NCI-H1694 treated with DMSO at 0.1 percent for 48 hours (cell line): ENCODE measurements around the gene CACNA2D2.
A peak's percentile ranks its signal among the peaks of the same experiment; 100 is the strongest.

ENCODE experiments used
- DNase-seq: peaks from one replicate; lab custom pipeline; 2025; lab: John Stamatoyannopoulos, UW

CACNA2D2 gene

GRCh38 chr3:50393061-50393460 lies 110.4 kb downstream of the CACNA2D2 start:
- DNase-seq, result no peak

DNA sequence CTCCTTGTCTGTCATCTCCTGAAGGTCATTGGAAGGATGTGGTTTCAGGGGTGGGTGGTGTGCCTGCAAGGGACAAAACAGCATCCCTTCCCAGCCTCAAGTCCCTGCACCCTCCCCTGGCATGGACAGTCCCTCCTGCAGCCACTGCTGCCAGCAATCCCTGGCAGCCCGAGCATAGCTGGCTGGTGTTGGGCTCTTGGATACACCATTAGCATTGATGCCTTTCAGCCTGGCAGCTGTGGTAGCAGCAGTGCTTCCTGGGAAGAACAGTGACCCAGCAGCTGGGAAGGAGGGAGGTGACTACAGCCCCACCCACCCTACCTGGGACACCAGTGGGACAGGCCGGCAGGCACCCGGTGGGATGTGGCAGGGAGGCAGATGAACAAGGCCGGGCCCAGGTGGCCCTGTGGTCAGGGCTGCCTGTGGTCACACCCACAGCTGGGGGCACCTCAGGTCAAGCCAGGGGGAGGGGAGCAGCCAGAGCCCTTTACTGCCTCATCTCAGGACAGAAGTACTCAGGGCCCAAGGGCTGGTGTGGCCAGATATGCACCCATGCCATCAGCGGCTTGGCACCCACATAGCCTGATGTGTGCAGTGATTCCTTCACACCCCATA lies 111.2 kb downstream of the CACNA2D2 start:
- no peak for DNase-seq

DNA sequence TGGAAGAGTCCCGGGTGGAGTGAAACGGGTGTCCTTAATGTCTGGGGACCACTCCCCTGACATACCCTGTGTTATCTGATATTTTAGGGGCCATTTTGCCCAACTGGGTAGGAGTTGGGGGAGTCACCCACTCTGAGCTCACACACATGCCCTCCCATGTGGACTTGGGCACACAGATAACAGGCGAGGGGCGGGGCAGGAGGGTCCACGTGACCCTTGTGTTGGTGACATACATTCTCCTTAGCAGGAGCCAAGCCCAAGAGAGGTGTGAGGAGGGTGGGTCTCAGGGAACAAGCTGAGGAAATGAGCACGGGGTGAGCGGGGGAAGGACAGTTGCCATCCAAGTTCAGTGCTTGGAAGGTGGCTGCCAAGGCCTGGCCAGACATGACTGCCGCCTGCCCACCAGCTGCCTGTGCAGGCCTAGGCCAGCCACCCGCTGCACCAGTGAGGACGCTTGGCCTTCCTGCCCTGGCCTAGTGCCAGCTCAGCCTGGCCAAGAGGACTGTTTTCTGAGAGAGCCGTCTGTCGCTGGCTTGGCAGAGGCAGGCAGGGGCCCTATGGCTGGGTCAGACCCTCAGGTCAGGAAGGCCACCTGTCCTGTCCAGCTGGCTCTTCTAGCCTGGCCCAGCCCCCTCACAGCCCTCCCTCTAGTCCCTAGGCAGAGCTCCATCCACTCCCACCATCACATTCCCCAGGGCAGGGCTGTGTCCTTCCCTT lies 112.8 kb downstream of the CACNA2D2 start:
- DNase-seq, result no peak

DNA sequence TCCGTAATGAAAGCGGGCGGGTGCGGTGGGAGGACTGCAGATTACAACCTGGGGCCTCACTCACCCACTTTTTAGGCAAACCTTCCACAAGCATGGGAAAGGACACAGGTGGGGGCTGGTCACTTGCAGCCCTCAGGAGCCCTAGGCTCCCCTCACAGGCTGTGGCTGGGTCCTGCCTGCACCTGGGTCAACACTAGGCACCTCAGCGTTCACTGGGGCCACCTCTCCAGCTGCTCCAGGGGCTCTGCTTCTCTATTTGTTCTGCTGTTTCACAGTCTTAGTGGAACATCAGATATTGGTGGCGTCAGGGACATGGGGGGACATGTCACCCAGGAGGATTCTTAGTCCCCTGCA lies 114.0 kb downstream of the CACNA2D2 start:
- no peak for DNase-seq

DNA sequence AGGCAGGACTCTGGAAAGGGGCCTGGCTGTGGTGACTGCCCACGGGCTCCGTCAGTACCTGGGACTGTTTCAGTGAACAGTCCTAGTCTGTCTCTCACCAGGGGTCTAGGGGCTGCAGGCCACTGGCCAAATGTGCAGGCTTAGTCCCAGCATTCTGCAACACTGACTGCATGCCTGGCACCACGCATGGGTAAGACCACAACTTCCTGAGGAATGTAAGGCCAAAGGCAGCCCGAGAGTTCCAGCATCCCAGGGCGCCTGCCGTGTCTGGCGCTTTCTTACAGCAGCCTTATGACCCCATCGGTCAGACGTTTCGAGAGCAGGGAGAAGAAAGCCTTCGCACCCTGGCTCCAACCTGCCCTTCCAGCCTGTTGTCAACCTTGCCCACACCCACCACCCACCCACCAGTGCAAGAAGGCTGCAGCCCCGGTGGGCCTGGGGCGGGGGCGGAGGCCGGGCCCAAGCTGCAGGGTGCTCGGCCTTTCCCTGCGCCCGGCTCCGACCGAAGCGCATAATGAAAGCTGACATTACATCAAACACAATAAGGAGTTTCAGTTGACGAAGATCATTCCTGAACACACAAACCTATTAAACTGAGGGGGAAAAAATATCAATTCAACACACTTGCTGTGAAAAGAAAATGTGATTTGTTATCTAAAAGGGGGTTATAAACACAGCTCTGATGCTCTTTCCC lies 114.6 kb downstream of the CACNA2D2 start:
- no peak for DNase-seq

DNA sequence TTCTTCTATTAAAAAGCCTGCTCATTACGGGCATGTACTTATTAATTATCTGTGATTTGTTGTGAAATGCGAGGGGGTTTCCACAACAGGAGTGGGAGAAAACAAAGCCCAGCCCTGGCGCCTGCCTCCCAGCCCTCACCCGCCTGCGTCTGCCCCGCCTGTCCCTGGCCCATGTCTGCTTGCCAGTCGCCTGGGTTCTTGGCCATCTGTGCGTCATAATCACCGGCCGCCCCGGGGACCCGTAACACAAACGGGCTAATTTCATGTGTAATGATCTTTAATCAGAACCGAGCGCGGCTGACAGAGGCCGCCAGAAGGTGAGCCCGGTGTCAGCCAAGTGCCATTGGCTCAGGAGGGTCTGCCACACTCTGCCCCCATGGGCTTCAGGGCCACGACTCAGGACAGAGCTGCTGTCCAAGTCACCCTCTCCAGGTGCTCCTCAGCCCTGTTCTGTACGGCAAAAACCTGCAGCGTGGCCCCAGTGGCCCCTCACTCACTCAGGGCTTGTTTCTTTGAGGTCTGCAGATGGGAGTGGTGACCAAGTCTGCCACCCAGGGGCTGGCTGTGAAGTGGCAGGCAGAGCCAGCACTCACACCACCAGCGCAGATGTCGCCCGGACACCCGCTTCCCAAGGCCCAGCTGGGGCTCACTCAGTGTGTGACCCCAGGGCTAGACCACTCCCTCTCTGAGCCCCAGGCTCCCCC lies 115.3 kb downstream of the CACNA2D2 start:
- DNase-seq, result no peak

GRCh38 chr3:50385754-50386153 lies 117.7 kb downstream of the CACNA2D2 start:
- no peak for DNase-seq

- DNase-seq, result no peak
These were observed 119.7 kb downstream of the CACNA2D2 start for GRCh38 chr3:50383750-50384149.

- DNase-seq, result no peak
These were observed 120.7 kb downstream of the CACNA2D2 start for GRCh38 chr3:50382722-50383121.

DNA sequence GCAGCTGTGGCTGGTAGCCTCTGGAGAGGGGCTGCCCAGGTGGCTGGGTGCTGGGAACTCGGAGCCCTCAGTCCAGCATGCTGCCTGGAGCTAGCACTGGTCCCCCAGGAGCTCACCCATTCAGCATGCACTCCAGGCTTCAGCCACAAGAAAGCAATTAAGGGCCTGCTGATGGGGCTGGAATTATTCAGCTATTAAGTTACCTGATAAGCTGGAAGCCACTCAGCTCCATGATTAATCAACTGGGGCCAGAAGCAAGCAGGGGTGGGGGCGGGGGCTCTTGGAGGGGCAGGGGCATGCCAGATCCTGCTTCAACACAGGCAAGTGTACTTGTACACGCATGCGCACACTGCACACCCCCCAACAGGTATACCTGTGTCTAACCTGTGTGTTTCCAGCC lies 122.1 kb downstream of the CACNA2D2 start:
- no peak for DNase-seq

GRCh38 chr3:50380405-50381085 lies 122.9 kb downstream of the CACNA2D2 start:
- DNase-seq, result no peak

DNA sequence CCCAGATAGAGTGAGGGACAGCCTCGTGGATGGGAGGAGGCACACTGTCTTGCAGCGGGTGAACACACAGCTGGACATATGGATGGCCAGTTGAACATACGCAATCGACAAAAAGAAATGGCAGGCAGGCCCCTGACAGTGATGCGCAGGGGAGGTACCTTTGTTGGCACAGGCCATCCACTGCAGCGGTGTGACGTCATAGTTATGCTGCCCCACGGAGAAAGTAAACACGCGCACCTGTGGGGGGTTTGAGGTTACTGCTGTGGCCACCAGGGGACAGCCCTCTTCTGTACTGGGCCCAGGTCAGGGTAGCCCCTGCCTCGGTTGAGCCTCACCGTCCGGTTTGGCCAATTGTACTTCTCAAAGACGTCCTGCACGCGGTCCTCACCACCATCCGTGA lies 124.7 kb downstream of the CACNA2D2 start:
- DNase-seq, result no peak

GRCh38 chr3:50378024-50378423 lies 125.4 kb downstream of the CACNA2D2 start:
- no peak for DNase-seq

GRCh38 chr3:50375258-50375931 lies 128.0 kb downstream of the CACNA2D2 start:
- DNase-seq, result no peak

DNA sequence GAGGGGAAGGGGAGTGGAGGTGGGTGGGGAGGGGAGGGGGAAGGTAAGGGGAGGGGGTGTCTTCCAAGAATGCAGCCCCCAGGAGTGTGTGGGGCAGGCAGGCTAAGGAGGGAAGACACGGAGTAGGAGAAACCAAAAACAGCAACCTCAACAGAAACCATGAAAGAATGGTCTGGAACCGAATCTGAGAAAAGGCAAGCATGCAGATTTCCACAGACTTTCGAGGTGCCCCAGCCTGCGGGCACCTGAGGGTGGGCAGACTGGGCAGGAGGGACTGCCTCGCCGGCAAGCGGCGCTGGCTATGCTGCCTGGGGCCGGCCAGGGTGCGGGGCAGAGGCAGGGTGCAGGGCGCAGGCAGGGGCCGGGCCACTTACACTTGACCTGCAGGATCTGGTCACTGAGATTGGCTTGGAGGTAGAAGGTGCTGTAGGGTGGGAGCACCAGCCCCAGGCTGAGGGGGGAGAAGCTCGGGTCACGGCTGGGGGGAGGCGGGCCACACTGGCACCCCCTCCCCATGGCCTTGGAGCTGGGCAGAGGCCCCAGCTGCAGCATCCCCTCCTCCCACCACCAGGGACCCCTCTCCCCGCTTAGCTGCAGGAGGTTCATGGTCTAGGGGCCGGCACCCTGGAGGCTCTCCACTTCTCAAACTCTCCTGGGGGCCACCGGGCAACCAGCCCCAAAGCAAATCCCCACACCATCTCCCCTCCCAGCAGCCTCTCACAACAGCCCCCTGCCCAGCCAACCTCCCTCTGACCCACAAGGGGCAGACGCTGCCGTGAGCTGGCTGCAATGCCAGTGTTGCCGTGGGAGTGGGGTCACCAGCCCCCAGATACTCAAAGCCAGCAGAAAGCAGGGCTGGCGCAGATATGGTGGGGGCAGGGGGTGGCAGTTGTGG lies 128.8 kb downstream of the CACNA2D2 start:
- DNase-seq, result no peak

DNA sequence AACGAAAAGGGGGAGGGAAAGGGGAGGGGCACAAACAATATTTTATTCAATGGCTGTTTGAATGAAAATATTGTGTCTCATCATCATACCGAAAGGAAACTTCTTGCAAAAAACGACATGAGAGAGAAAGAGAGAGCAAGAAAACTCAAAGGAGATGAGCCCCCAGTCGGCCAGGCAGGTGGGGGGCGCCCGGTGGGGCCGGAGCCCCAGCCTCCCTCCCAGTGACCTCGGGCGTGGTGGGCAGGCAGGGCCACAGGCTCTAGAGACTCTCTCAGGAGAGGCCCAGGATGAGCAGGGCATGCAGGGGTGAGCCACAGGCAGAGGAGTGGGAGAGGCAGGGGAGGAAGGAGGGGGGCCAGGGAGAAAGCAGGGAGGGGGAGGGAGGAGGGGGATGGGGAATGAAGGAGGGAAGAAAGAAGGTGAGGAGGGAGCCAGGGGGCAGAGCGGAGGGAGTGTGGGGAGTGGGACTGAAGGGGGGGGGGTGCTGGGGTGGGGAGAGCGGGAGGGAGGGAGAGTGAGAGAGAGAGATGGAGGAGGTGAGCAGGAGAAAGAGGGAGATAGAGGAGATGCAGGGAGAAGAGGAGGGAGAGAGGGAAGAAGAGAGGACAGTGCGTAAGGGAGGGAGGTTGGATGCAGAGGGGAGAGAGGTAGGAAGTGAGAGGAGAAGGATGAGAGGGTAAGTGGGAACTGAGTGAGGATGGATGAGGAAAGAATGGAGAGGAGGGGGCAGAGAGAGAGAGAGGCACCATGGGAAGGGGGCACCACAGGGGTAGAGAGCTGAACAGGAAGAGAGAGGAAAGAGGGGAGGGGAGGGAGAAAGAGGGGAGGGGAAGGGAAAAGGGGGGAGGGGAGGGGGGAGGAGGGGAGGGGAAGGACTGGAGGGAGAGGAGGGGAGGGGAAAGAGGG lies 130.0 kb downstream of the CACNA2D2 start:
- DNase-seq, result no peak

GRCh38 chr3:50372349-50372748 lies 131.1 kb downstream of the CACNA2D2 start:
- DNase-seq, result no peak

DNA sequence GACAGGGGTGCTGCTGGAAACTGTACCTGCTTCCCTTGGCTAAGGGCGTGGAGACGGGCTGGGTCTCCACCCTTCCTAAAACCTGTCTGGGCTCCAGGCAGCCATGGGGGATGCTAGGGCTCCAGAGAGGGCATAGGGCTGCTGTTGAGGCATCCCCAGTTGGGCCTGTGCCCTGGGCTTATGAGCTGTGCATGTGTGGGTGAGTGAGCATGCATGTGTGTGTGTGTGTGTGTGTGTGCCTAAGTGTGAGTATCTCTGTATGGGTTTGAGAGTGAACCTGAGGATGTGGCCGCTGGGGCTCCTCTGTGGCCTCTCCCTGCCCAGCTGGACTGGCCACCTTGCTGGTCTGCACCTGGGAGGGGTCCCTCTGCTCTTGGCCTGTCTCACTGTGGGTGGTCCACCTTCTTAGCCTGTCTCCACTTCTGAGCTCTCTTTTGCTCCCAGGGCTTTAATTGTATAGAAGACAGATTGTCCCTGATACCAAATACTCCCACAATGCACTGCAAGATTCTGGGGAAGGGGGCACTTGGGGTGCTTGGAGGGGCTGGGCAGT lies 132.2 kb downstream of the CACNA2D2 start:
- DNase-seq, result no peak

DNA sequence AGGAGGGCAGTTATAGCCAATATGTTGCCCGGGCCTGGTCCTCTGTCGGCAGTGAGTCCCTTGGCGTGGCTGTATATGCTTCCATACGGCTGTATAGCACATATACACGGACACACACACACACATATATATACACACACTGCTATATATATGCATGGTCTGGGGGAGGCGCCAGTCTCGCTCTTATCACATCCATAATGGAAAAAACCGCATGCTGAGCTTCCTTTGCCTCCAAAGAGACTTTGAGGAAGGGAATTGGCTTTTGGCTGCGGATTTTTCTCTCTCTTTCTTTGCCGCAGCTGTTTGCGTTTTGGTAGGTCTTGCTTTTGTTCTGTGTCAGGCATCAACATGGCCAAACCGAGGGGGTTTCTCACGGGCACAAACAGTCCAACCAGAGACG lies 132.8 kb downstream of the CACNA2D2 start:
- DNase-seq, result peak; percentile 24
